Amniotic epithelial cell (primary cell): ENCODE data around the gene EMILIN3.
A peak's percentile ranks its signal among the peaks of the same experiment; 100 is the strongest.
"Not testable (repeated sequence)": the region's sequence is repeated elsewhere in the genome, so short reads cannot be mapped to it uniquely, and the experiment has no call there.

Experiments used
- DNase-seq: peaks from one replicate; pipeline ENCODE4 v3.0.0-alpha.2; 2010; ENCODE audit warnings: low read depth

Gene EMILIN3

DNA sequence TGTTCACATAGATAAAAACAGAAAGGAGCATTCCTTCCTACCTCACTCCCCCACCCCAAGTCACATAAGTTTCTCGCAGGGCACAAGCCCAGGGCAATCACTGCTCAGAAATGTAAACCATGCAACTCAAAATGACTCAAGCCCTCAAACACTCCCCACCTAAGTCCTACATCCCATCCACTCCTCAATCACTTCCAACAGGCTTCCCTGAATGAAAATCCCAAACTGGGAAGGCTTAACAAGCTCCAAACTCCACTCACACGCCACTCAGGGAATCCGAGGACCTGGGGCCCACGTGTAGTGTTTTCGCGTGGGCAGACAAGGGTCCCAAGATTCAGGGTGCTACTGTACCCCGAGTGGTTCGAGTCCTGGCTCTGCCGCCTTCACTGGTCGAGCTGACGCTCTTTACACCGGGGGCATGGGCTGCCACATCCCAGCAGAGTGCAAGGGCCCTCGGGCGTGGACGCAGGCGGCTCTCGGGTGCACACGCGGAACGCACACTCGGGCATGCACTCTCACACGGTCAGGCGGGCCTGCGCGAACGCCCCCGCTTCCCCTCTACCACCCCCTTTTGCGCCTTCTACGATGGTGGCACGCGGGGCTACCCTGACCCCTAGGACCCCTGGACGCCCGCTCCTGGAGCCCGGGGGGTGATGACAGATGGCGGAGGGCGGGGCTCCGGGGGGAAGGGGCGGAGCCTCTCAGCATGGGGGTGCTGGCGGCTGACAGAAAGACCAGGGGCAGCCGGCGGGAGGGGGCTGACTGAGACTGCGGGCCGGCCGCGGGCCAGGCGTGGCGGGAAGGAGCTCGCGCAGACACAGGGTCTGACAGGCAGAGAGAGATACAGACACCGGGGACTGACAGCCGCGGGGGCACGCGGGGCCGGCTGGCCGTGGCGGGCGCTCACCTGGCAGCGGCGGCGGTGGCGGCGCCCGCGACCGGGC lies 49.7 kb downstream of the EMILIN3 start:
- peak; percentile 92 for DNase-seq

DNA sequence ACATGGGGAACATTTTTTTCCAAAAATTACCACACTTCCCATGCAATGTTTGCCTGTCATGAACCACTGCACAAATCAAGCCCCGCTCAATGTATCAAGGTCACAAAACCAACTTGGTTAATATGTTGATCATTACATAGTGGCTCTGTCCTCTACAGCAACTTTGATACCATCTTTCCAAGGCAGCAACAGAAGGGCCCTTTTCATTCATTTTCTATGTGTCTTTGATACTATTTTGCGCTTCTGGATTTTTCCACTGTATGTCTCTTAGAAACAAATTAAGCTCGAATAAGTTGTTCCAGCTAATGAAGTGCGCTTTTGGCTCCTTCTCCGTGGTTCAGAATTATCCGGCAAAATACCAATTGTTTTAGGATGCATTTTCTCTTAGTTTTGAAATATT lies 50.6 kb downstream of the EMILIN3 start:
- no peak for DNase-seq

DNA sequence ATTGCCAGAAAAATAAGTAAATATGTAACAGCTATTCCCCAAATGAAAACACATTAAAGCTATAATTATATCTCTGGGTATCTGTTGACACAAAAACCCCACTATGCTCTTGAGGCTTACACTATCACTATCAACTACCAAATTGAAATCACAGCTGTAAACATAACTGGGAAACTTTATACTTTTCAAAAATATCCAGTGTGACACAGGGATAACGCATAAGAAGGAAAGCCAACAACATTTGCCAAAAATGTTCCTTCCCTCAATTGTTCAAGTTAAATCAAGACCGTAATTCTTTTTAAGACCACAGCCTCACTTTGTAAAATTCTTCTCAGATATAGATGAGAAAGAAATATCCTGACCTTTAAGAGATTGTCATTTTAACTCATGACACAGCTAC lies 52.2 kb downstream of the EMILIN3 start:
- DNase-seq, result no peak

DNA sequence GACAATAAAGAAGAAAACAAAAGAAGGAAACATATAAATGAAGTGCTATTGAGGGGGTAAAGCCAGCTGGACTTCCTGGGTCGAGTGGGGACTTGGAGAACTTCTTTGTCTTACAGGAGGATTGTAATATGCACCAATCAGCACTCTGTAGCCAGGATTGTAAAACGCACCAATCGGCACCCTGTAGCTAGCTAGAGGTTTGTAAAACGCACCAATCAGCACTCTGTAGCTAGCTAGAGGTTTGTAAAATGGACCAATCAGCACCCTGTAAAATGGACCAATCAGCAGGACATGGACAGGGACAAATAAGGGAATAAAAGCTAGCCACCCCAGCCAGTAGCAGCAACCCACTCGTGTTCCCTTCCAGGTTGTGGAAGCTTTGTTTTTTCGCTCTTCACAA lies 54.6 kb downstream of the EMILIN3 start:
- DNase-seq, result not testable (repeated sequence)
